ENCODE data around the gene KRTAP12-1. TPM values are rescaled to one million over a fixed set of nuclear protein-coding genes. Genes with fewer than 3 reads are reported as not detected.

The KRTAP12-1 gene
- total and polyA plus RNA-seq, 11 donors = not detected

DNA sequence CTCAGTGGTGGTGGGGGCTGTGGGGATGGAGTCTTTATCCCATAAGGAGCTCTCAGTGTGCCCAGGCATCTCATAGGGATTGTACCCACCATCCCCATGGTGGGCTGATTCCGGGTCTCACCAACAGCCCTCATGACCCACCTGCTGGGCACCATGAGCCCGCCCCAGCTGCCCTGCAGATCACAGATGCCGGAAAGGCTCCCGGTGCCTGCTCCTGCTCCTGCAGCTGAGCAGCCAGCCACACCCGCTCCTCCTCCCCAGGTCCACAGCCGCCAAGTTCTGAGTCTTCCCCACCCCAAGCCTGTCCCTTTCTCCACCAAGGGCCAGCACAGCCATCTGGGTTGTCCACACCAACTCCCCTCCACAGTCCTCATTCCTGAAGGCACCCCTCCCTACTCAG is 44.9 kb upstream of the KRTAP12-1 start:
- Histone ChIP-seq H3K9me3 (no peaks in the 10 kb centered on the region), H3K27me3 (peaks cover 10 to 57% (median 22%) of the 10 kb centered on the region in 9 donors), H3K36me3 (no peaks in the 10 kb centered on the region), H3K4me3 (no peak overlapping the region), H3K27ac (no peak overlapping the region), H3K4me1 (peaks cover 0 to 11% (median 0%) of the 10 kb centered on the region in 12 donors)
- 67 to 81% (median 71%) methylated on average over 4 to 6 of the region's 6 CpGs for WGBS, 4 donors
- intact Hi-C loops (cut with DNase I) = loop anchor here in 1 of 10 donors (10.0 kb wide), 1 partner anchor 62 kb away; the partner anchor contains the start of gene KRTAP12-2
- DNase-seq = no peak
- ATAC-seq = no peak
- TF ChIP-seq POLR2A (IDR thresholded peaks at IDR 0.05) = no peak
- TF ChIP-seq, protein P1, sequence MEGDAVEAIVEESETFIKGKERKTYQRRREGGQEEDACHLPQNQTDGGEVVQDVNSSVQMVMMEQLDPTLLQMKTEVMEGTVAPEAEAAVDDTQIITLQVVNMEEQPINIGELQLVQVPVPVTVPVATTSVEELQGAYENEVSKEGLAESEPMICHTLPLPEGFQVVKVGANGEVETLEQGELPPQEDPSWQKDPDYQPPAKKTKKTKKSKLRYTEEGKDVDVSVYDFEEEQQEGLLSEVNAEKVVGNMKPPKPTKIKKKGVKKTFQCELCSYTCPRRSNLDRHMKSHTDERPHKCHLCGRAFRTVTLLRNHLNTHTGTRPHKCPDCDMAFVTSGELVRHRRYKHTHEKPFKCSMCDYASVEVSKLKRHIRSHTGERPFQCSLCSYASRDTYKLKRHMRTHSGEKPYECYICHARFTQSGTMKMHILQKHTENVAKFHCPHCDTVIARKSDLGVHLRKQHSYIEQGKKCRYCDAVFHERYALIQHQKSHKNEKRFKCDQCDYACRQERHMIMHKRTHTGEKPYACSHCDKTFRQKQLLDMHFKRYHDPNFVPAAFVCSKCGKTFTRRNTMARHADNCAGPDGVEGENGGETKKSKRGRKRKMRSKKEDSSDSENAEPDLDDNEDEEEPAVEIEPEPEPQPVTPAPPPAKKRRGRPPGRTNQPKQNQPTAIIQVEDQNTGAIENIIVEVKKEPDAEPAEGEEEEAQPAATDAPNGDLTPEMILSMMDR (IDR thresholded peaks at IDR 0.05) = no peak

DNA sequence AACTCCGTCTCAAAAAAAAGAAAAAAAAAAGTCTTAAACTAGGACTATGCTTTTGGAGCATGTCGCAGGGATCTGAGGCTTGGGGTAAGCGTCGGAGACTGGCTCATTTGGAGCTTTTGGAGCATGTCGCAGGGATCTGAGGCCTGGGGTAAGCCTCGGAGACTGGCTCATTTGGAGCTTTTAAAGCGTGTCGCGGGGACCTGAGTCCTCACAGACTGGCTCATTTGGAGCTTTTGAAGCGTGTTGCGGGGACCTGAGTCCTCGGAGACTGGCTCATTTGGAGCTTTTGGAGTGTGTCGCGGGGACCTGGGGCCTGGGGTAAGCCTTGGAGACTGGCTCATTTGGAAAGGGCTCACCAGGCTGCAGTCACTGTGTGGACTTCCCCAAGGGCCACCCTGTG is 43.0 kb upstream of the KRTAP12-1 start:
- Histone ChIP-seq H3K27me3 (peaks cover 10 to 63% (median 23%) of the 10 kb centered on the region in 9 donors), H3K4me1 (peaks cover 0 to 11% (median 0%) of the 10 kb centered on the region in 12 donors), H3K27ac (no peak overlapping the region), H3K36me3 (no peaks in the 10 kb centered on the region), H3K4me3 (no peak overlapping the region), H3K9me3 (no peaks in the 10 kb centered on the region)
- DNase-seq (no peak), ATAC-seq (no peak)
- intact Hi-C loops (cut with DNase I) = loop anchor here in 1 of 10 donors (10.0 kb wide), 1 partner anchor 60 kb away; the partner anchor contains the start of gene KRTAP12-2
- WGBS, 4 donors = 93 to 94% (median 93%) methylated on average over 14 of the region's 14 CpGs
- no peak for TF ChIP-seq POLR2A (IDR thresholded peaks at IDR 0.05)
- TF ChIP-seq, protein P1 (IDR thresholded peaks at IDR 0.05) = no peak

DNA sequence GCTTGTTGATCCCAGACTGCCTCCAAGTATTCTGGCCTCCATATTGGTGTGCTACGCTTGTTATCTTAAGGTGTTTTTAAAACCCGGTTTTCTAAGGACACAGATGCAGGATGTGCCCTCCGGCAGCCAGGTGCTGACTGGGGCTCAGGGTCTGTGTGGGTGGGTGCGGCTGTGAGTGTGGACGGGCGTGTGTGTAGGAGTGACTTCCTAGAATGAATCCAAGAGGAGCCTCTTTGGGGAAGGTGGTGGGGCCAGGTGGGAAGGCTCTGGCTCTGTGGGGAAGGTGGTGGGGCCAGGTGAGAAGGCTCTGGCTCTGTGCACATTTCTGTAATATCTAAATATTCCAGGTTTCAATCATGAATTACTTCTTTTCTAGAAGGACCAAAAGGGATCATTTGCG is 42.2 kb upstream of the KRTAP12-1 start:
- TF ChIP-seq, protein P1 (IDR thresholded peaks at IDR 0.05) = no peak
- no peak for TF ChIP-seq POLR2A (IDR thresholded peaks at IDR 0.05)
- peaks cover 10 to 63% (median 23%) of the 10 kb centered on the region in 9 donors for H3K27me3 ChIP-seq
- ATAC-seq (no peak), DNase-seq (no peak)
- peaks cover 0 to 11% (median 0%) of the 10 kb centered on the region in 12 donors for H3K4me1 ChIP-seq
- H3K9me3 ChIP-seq = no peaks in the 10 kb centered on the region
- H3K36me3 ChIP-seq = no peaks in the 10 kb centered on the region
- WGBS, 4 donors = 83 to 87% (median 86%) methylated on average over 7 of the region's 7 CpGs
- no peak overlapping the region for H3K27ac ChIP-seq
- intact Hi-C loops (cut with DNase I) = loop anchor here in 1 of 10 donors (10.0 kb wide), 1 partner anchor 59 kb away; the partner anchor contains the start of gene KRTAP12-2
- no peak overlapping the region for H3K4me3 ChIP-seq

DNA sequence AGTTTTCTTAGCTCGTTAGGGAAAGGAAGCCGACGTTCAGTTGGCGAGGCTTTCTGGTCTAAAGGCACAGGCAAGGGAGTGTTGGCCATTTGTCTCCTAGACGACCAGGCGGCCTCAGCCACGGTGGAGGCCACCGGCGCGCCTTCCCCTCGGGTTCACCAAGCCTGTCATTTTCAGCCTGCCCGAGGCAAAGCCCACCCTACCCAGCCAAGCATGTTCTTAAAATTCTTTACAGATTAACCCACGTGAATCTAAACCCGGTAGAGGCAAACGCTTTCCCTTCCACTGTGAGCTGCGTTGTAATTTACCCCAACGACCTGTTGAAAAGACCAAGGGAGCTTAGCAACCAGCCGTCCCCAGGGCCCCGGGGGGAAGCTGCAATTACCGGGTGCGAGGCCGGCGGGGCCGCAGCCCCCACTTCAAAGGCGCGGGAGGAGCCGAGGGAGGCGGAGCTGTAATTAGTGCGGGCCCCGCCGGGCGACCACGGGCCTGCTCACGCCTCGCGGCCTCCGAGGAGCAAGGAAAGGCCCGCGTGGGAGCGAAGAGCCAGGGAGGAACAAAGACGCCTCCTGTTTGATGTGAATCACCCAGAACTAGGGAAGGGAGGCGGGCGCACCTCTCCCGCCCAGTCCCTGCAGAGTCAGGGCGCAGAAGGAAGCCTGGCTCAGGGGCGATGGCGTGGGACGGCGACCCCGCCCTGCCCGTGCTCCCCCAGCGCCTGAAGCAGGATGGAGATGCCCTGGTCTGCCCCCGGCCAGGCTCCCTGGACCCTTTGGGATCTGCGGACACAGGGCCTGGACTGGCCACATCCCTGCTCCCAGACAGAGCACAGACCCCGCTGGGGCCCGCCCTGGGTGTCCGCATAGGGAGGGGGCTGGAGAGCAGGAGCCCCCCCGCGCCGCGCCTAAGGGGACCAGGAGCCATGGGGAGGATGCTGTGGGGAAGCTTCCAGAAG is 41.5 kb upstream of the KRTAP12-1 start:
- Histone ChIP-seq H3K27ac (no peak overlapping the region), H3K36me3 (no peaks in the 10 kb centered on the region), H3K27me3 (peaks cover 10 to 63% (median 23%) of the 10 kb centered on the region in 9 donors), H3K9me3 (no peaks in the 10 kb centered on the region), H3K4me3 (peak overlapping the region in 1 of 12 donors; percentile 25), H3K4me1 (peaks cover 0 to 11% (median 0%) of the 10 kb centered on the region in 12 donors)
- ATAC-seq (peak in 1 of 4 donors; percentile 29), DNase-seq (no peak)
- TF ChIP-seq, protein P1 (IDR thresholded peaks at IDR 0.05) = no peak
- TF ChIP-seq POLR2A (IDR thresholded peaks at IDR 0.05) = no peak
- intact Hi-C loops (cut with DNase I) = loop anchor here in 1 of 10 donors (10.0 kb wide), 1 partner anchor 59 kb away; the partner anchor contains the start of gene KRTAP12-2
- WGBS, 4 donors = 21 to 30% (median 23%) methylated on average over 43 to 61 of the region's 61 CpGs

Measured in heart left ventricle (tissue), 16 donors.